Testis (tissue), 3 donors: ENCODE results near the gene COL5A1. TPM values are rescaled to one million over a fixed set of nuclear protein-coding genes. Genes with fewer than 3 reads are reported as not detected.

ENCODE experiments used
- DNase-seq: peaks from one replicate; pipeline ENCODE4 v3.0.0-alpha.2; 2019
- H3K27ac ChIP-seq, 2 donors: fragments of 200-600 bp; sonication (generic); one replicate each; pipeline ENCODE4 v1.5.1; 2019
- H3K27me3 ChIP-seq: fragments of 200-600 bp; sonication (generic); one replicate; pipeline ENCODE4 v1.5.1; 2019
- H3K36me3 ChIP-seq: fragments of 200-600 bp; sonication (generic); one replicate; pipeline ENCODE4 v1.5.1; 2017; ENCODE audit warnings: low read depth; ENCODE audit errors: missing control alignments
- H3K4me1 ChIP-seq: fragments of 200-600 bp; sonication (generic); one replicate; pipeline ENCODE4 v1.5.1; 2019
- H3K4me3 ChIP-seq, 2 donors: fragments of 200-600 bp; sonication (generic); one replicate each; pipeline ENCODE4 v1.5.1; 2017 to 2019
- H3K9me3 ChIP-seq: fragments of 200-600 bp; sonication (generic); one replicate; pipeline ENCODE4 v1.5.1; 2017
- POLR2A ChIP-seq: fragments of 450-650 bp; IDR thresholded peaks from one replicate; pipeline ENCODE4 v1.6.1; 2017; ENCODE audit warnings: antibody characterized with exemption, mild to moderate bottlenecking, moderate library complexity
- WGBS, 2 donors: methylation state at CpG; one replicate each; pipeline ENCODE4 v1.1.5; 2018; 5-methylcytosine and 5-hydroxymethylcytosine counted together
- intact Hi-C: fragments of 100-400 bp; cut with DNase I; formaldehyde crosslinking; loops from one replicate; pipeline ENCODE4 v1.15.1; 2023; ENCODE audit warnings: low total_unique reads
- polyA plus RNA-seq: library from polyadenylated mRNA; stranded (reverse); fragments of 350-450 nt; fragmentation: Illumina TruSeq; extraction: RNeasy Lipid Tissue Mini Kit (QIAGEN cat#74804); gene quantifications from one replicate; pipeline ENCODE4 v1.2.3, GENCODE V29; 2014; ENCODE audit warnings: low read depth, low replicate concordance; ENCODE audit not compliant: insufficient read depth
- total RNA-seq, 2 donors: library from RNA; depleted of rRNA; stranded (reverse); fragments of >200 nt; gene quantifications; one replicate each; pipeline ENCODE4 v1.2.3, GENCODE V29; 2016
- TF ChIP-seq, protein P1 (sequence below), 3 experiments: fragments of 450-650 bp in 2 of 3; fragments of 200-600 bp in 1 of 3; sonication (generic) in 1 of 3; IDR thresholded peaks; one replicate each; pipeline ENCODE4 v1.5.1; 2016 to 2019; ENCODE audit warnings: antibody characterized with exemption in 3 of 3, mild to moderate bottlenecking in 2 of 3, moderate library complexity in 1 of 3

COL5A1 gene
- total and polyA plus RNA-seq, 3 donors from 2014 or later, result 18.5 to 34.3 (median 20.8) TPM

DNA sequence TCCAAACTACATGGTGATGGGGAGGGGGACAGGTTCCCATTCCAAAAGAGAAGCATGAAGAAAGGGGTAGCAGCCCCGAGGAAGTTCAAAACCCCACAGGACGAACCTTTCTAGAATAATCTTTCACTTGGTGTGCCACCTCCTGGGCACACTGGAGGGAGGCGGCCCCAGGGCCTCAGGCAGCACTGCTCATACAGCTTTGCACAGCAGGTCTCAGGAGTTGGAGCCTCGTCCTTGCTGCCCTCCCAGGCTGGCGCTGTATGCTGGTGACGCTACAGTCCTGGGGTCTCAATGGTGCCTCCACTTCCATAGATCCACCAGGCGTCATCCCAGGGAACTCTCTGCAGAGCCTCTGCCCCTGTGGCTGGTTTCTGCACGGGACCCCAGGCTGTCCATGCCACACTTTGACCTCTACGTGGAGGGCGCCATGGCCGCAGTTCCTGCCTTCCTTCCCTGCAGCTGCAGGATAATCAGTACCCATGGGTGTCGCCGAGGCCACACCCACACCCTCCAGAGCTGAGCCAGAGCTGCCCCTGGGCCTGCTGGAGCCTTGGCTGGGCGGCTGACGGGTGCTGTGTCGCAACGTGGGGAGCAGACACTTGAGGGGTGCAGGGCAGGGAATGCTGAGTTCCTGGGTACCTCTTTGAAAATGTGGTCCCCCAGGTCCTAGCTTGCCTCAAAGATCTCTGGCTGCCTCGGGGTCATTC, 95.3 kb downstream of the COL5A1 start:
- Histone ChIP-seq H3K4me3 (no peak overlapping the region), H3K4me1 (peaks cover 17% of the 10 kb centered on the region), H3K27me3 (no peaks in the 10 kb centered on the region), H3K36me3 (no peaks in the 10 kb centered on the region), H3K27ac (no peak overlapping the region), H3K9me3 (no peaks in the 10 kb centered on the region)
- TF ChIP-seq, protein P1, sequence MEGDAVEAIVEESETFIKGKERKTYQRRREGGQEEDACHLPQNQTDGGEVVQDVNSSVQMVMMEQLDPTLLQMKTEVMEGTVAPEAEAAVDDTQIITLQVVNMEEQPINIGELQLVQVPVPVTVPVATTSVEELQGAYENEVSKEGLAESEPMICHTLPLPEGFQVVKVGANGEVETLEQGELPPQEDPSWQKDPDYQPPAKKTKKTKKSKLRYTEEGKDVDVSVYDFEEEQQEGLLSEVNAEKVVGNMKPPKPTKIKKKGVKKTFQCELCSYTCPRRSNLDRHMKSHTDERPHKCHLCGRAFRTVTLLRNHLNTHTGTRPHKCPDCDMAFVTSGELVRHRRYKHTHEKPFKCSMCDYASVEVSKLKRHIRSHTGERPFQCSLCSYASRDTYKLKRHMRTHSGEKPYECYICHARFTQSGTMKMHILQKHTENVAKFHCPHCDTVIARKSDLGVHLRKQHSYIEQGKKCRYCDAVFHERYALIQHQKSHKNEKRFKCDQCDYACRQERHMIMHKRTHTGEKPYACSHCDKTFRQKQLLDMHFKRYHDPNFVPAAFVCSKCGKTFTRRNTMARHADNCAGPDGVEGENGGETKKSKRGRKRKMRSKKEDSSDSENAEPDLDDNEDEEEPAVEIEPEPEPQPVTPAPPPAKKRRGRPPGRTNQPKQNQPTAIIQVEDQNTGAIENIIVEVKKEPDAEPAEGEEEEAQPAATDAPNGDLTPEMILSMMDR (IDR thresholded peaks at IDR 0.05), result no peak
- TF ChIP-seq POLR2A, result no peak
- intact Hi-C loops, result loop anchor here (10.0 kb wide), 1 partner anchor 282 kb away; no protein-coding TSS in a partner anchor
- 89 to 92% methylated on average over 12 to 18 of the region's 18 CpGs for WGBS, 2 donors
- no peak for DNase-seq

DNA sequence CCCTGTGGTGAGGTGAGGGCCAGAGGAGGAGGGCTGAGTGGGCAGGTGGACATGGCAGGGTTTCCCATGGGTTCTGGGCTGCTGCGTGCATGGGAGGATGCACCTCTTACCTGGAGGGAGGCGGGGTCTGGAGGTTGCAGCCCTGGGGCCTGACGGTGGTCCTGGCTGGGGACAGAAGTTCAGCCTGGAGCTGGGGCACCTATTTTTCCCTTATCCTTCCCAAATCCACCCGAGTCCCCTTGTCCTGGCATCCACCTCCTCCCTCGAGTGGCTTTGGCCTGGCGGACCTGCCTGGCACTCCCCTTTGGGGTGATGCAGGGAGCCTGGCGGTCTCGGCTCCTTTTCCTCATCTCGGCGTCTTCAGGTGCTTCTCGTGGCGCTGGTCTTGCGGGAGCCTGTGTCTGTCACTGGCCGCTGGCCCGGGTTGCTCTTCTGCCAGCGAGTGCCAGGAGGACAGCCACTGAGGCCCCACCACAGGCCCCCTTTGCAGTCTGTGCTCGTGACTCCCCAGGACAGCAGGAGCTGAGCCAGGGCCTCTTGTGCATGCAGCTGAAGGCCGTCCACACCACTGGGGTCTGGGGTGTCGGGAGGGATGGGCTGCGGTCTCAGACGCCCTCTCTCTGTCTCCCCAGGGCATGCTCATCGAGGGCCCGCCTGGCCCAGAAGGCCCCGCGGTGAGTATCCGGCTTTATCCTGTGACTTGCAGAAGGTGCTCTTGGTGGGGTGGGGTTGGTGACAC, 96.4 kb downstream of the COL5A1 start:
- H3K36me3 ChIP-seq, result no peaks in the 10 kb centered on the region
- H3K9me3 ChIP-seq, result no peaks in the 10 kb centered on the region
- TF ChIP-seq POLR2A, result no peak
- TF ChIP-seq, protein P1 (IDR thresholded peaks at IDR 0.05), result no peak
- H3K27me3 ChIP-seq, result no peaks in the 10 kb centered on the region
- intact Hi-C loops, result loop anchor here (10.0 kb wide), 1 partner anchor 283 kb away; no protein-coding TSS in a partner anchor
- no peak overlapping the region for H3K4me3 ChIP-seq
- no peak for DNase-seq
- H3K27ac ChIP-seq, result no peak overlapping the region
- 88 to 89% methylated on average over 14 to 26 of the region's 26 CpGs for WGBS, 2 donors
- H3K4me1 ChIP-seq, result peaks cover 17% of the 10 kb centered on the region

DNA sequence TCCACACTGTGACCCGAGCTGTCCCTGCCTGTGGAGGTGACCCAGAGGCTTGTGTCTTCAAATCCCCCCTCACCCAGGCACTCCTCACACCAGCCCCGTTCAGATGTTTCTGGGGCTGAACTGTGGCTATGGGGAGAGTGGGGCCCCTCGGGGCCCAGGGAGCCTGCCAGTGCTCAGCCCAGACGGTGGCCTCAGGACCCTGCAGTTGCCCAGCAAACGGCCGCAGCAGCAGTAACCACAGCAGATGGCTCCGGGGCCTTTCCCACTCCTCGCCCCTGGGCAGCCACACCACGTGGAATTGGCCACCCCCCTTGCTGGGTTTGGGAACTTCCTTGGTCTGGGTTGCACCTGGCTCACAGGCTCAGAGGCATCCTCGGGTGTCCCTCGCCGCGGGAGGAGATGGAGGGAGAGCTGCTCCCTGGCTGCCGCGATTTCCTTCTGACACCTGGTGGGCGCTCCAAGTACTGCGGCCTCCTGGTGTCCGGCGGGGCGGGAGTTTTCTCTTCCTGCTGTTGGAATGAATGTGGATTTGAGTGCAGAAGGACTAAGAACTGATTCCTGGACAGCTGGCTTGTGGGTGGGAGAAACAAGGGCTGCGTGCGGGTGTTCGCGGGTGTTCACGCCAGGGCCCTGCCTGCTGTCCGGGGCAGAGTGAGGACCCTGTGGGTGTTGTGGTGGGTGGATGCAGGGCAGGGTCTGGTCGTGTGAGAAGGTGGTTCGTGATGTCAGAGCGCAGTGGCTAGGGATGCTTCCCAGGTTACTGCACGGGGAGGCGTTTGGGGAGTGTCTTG, 97.5 kb downstream of the COL5A1 start:
- Histone ChIP-seq H3K4me1 (peaks cover 13% of the 10 kb centered on the region), H3K27ac (no peak overlapping the region), H3K4me3 (no peak overlapping the region), H3K36me3 (no peaks in the 10 kb centered on the region), H3K27me3 (no peaks in the 10 kb centered on the region), H3K9me3 (no peaks in the 10 kb centered on the region)
- peak; percentile 83 for DNase-seq
- 40 to 62% methylated on average over 11 to 31 of the region's 31 CpGs for WGBS, 2 donors
- intact Hi-C loops, result loop anchor here (10.0 kb wide), 1 partner anchor 284 kb away; no protein-coding TSS in a partner anchor
- TF ChIP-seq POLR2A, result no peak
- TF ChIP-seq, protein P1 (IDR thresholded peaks at IDR 0.05), result peak; percentile 91 to 93 (median 93)

DNA sequence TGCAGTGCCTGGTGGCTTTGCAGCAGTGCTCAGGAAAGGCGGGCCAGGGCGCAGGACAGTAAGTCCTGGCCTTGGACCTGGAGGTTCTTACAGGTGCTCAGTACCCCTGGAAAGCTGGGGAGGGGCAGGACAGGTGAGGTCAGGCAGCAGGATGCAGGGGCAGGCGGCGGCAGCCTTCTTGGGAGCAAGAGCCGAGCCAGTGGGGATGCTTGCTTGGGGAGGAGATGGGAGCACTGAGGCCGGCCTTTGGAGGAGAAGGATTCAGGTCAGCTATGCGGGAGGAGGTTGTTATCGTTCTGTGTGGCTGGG, 98.0 kb downstream of the COL5A1 start:
- WGBS, 2 donors, result 76 to 83% methylated on average over 8 of the region's 8 CpGs
- intact Hi-C loops, result loop anchor here (10.0 kb wide), 1 partner anchor 285 kb away; no protein-coding TSS in a partner anchor
- H3K9me3 ChIP-seq, result no peaks in the 10 kb centered on the region
- no peak for DNase-seq
- H3K36me3 ChIP-seq, result no peaks in the 10 kb centered on the region
- no peak overlapping the region for H3K27ac ChIP-seq
- no peaks in the 10 kb centered on the region for H3K27me3 ChIP-seq
- H3K4me3 ChIP-seq, result no peak overlapping the region
- TF ChIP-seq POLR2A, result no peak
- TF ChIP-seq, protein P1 (IDR thresholded peaks at IDR 0.05), result no peak
- peaks cover 7% of the 10 kb centered on the region for H3K4me1 ChIP-seq
